Activated T-cell treated with anti-CD3 and anti-CD28 coated beads for 4 hours (primary cell): ENCODE results near the gene GASK1B.

Experiments used
- DNase-seq: peaks from one replicate; pipeline ENCODE4 v3.0.0-alpha.2; 2020

GASK1B gene

GRCh38 chr4:158134222-158134621, 38.6 kb downstream of the GASK1B start:
- no peak for DNase-seq

DNA sequence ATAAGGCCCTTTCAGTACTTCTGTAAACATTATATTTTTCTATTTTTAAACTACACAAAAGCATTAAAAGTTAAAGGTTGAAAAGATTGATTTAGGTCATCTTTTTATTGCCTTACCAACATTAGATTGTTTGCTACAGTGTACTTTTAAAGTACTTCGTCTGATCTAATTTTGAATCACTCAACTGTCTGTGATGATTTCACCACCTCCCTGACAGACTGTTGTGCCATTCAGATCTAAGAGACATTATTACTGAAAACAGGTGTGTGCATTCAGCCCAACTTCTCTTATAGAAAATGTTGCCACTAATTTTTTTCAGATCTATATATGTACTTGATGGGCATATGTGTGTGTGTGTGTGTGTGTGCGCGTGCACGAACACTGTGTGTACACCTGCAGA, 39.3 kb downstream of the GASK1B start:
- no peak for DNase-seq

DNA sequence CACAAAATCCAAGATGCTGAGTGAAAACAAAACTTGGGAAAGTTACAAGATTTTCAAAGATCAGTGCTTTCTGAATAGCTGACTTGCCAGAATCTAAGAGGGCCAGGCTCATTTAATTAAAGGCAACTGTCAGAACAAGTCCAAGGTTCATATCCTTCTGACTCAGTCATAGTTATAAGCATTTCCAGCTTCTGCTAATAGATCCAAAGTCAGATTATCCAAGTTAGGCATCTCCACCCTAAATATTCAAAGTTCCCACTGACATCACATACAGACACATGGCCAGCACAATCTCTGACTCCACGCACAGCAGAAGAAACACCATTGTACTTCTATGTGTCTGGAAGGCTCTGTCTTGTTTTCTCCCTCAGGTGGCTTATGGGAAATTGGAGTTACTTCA, 41.8 kb downstream of the GASK1B start:
- DNase-seq, result no peak

DNA sequence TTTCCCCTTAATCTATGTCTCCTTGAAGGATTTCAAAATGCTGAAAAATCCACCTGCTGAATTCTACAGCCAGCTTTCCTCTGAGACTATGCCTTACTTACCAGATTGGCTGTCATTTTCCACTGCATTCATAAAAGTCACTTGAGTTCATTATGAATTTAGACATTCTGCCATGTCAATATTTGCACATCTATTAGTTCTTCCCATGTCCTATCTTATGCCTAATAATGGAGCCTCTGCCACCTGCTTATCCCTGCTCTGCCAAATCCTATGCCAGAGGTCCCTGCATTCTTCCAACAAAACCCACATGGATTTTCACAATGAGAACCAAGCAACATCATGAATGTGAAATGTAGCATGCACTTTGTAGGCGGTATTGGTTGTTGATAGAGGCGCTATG, 42.6 kb downstream of the GASK1B start:
- no peak for DNase-seq

- DNase-seq, result no peak
Observed at GRCh38 chr4:158129694-158130093, 43.1 kb downstream of the GASK1B start.

DNA sequence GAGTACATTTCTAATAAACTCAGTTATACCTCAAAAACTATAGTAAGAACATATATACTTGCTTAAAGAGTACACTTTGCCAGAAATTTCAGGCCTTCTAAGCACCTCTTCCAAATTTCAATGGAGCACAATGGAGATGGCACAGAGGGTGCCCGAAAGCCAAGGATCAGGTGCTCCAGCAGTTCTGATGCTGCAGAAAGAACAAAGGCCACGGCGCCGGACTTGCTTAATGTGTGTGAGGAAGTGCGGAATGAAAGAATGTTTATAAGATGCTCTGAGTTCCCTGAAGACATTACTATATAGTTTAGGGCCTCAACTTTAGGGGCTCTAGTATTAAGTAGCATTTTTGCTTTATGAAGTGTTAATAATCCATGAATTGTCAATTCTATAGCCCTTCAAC, 44.3 kb downstream of the GASK1B start:
- no peak for DNase-seq

- no peak for DNase-seq
Observed at GRCh38 chr4:158125310-158125709, 47.5 kb downstream of the GASK1B start.
